Activated CD8-positive, alpha-beta memory T cell treated with anti-CD3 and anti-CD28 coated beads, Interleukin-2, amount 50 U/mL, for 1 hour (primary cell): ENCODE results near the gene RFC5.
"Not testable (repeated sequence)": the region's sequence is repeated elsewhere in the genome, so short reads cannot be mapped to it uniquely, and the experiment has no call there.

Experiments used
- DNase-seq: peaks from one replicate; pipeline ENCODE4 v3.0.0-alpha.2; 2020; ENCODE audit errors: extremely low read depth

The RFC5 gene

GRCh38 chr12:118015306-118015705 is 1.2 kb upstream of the RFC5 start:
- no peak for DNase-seq

DNA sequence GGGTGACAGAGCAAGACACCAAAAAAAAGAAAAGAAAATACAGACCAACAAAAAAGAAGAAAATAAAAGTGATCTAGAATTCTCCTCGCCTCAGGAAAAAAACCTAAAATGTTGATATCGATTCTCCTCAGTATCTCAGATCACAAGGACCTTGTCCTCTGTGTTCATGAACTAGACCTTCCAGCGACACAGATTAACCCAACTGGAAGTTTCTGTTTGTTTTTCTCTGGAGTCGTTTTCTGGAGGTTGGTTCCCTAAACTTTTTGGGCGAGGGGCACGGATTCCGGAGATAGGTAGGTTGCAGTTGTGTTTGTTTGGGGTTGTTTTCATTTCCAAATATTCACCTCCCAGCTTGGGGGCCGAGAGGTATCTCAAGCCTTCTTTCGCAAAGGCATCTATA is 559 bp upstream of the RFC5 start:
- no peak for DNase-seq

DNA sequence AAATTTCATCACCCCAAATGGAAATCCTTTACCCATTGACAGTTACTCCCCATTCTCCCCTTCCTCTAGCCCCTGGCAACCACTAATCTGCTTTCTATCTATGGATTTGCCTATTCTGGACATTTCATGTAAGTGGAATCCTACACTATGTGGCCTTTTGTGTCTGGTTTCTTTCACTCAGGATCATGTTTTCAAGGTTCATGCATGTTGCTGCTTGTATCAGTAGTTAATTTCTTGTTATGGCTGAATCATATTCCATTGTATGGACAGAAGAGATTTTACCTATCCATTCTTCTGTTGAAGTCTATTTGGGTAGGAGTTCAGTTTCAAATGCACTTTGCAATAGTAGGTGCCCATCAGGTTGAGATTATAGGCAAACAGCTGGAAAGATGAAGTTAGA is 1.4 kb downstream of the RFC5 start:
- DNase-seq = no peak

GRCh38 chr12:118020036-118020435 is 3.5 kb downstream of the RFC5 start:
- DNase-seq = no peak

GRCh38 chr12:118022097-118022727 is 5.7 kb downstream of the RFC5 start:
- not testable (repeated sequence) for DNase-seq

GRCh38 chr12:118022728-118023109 is 6.2 kb downstream of the RFC5 start:
- DNase-seq = no peak

GRCh38 chr12:118023301-118023860 is 6.9 kb downstream of the RFC5 start:
- DNase-seq = no peak

DNA sequence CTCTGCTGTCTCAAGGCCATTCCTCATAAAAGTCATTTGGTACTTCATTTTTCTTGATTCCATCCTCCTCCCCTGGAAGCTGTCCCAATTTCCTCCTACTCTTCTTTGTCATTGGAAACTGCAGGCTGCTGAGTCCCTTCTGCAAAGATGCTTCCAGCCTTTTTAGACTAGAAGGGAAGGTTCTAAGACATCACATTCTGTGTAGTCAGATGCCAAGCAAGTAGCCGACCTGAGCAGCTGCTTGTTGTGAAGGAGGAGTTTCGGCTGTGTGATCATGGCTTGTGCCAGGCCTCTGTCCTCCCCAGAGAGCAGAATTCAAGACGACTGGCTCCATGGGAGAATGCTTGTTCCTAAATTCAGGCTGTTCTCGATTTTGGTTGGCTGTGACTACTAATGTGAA is 8.7 kb downstream of the RFC5 start:
- DNase-seq = no peak

GRCh38 chr12:118029166-118029565 is 12.7 kb downstream of the RFC5 start:
- no peak for DNase-seq

GRCh38 chr12:118032188-118032587 is 15.7 kb downstream of the RFC5 start:
- DNase-seq = no peak

DNA sequence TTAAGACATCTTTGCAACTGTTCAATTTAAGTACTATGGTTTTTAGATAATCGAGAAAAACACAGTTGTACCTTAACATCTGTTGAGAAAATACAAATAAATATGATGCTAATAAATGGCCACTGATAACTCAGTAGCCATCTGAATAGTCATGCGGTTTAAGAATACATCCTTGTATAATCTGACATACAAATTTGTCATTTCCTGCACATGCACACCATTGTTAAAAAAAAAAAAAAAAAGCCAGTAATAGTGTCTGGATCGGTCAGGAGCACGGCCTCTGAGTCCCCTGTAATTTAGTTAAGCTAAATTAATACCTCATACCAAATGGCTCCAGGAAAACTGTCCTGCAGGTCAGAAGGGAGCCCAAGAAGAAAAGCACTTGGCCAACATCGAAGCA is 16.8 kb downstream of the RFC5 start:
- no peak for DNase-seq

DNA sequence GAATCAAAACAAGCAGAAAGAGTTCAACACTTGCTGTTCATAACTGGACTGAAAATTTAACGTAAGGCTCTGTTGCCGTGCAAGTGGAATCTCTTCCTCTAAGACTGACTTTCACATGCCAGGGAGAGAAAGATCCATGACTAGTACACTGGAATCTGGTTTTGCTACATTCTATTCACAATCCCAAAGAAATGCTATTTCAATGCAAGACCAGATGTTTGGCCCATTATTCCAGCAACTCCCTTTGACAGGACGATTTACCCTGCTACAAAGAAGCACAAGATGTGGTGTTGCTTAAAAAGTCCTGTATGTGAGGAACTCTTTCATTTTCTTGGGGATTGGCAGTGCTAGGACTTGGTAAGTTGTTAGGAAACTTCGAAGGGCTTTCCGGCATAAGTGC is 17.4 kb downstream of the RFC5 start:
- DNase-seq = no peak

DNA sequence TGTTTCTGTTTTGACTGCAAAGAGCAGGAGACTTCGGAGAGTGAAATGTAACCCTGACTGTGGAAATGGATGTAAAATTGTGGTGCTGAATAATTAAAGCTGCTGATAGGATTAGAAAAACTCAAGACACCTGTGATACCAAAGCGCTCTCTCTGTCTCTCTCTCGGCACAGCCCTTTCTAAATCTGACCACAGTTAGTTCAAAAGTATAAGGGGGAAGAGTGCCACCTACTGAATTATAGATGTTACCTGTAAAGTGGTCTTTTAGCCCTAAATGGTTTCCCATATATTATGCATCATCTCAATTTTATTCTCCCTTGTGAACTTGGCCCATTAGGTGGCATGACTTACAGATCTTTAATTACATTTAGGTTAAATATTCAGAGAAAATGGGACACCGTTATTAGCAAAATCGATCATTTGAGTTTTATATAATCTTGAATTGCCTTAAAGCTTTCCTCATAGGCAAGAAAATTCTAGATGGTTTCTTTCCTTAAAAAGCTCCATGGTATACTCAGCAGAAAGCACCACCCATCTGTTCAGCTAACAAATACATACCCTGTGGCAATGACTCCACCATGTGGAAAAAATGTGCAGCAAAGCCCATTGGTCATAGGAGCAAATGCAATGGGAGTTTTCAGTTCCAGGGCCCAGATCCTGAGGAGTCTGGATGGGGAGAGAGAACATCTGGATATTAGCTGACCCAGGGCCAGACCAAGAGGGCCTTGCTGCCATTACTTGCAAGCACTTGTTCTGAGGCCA is 18.1 kb downstream of the RFC5 start:
- no peak for DNase-seq

- no peak for DNase-seq
Measured at GRCh38 chr12:118035190-118036041, 18.9 kb downstream of the RFC5 start.

DNA sequence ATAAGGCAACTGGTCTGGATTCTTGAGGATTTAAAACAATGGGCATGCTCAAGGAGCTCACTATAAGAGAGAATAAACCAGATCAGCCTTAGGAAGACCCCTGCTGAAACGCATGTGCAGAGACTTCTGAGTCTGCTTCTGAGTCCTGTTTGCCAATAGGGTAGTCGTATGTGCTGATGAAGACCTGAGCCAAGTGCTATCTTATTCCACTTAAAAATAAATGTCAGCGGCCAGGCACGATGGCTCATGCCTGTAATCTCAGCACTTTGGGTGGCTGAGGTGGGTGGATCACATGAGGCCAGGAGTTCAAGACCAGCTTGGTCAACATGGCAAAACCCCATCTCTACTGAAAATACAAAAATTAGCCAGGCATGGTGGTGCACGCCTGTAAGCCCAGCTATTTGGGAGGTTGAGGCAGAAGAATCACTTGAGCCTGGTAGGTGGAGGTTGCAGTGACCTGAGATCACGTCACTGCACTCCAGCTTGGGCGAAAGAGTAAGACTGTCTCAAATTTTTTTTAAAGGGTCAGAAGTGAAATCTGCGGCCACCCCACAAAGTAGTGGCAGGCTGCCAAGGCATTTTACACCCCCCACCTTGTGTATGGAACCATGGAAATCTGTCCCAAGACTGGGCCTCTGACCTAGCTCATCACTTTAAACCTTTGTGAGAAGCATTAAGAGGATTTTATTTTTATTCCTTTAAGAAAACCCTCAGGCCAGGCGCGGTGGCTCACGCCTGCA is 20.3 kb downstream of the RFC5 start:
- DNase-seq = no peak

GRCh38 chr12:118038137-118038536 is 21.6 kb downstream of the RFC5 start:
- DNase-seq = no peak

- DNase-seq = no peak
Measured at GRCh38 chr12:118042091-118042490, 25.6 kb downstream of the RFC5 start.

DNA sequence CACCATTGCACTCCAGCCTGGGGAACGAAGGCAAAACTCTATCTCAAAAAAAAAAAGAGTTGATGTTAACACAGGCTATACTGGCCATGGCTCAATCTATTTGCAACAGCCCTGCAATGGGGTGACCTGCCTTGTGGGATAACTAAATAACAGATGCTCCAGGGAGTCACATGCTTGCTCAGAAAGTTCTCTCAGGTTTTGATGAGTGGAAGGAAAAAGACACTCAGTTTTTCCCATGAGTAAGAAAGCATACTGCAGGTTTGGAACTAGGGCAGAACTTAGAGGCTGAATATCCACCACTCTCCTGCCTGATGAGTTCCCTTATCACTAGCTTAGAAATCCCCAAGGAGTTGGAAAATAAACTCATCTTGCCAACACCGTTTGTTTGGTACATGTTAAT is 27.6 kb downstream of the RFC5 start:
- no peak for DNase-seq

GRCh38 chr12:118044577-118044976 is 28.1 kb downstream of the RFC5 start:
- no peak for DNase-seq

GRCh38 chr12:118046430-118046829 is 29.9 kb downstream of the RFC5 start:
- DNase-seq = no peak

DNA sequence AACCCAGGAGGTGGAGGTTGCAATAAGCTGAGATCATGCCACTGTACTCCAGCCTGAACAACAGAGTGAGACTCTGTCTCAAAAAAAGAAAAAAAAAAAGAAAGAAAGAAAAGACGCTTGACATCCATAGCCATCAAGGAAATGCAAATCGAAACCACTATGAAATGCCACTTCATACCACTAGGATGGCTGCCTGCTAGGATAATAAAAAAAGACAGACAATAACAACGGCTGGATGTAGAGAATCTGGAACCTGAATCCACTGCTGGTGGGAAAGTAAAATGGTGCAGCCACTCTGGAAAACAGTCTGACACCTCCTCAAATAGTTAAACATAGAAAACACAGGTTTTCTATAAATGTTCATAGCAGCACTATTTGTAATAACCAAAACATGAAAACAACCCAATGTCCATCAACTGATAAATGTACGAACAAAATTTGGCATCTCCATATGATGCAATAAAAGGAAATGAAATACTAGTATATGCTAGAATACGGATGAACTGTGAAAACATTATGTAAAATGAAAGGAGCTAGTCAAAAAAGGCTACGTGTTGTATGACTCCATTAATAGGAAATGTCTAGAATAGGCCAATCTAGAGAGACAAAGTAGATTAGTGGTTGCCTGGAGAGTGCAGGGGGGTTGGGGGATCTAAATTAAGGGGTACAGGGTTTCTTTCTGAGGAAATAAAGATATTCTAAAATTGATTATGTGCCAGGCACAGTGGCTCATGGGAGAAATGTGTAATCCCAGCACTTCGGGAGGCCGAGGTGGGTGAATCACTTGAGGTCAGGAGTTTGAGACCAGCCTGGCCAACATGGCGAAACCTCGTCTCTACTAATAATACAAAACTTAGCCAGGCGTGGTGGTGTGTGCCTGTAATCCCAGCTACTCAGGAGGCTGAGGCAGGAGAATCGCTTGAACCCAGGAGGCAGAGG is 34.7 kb downstream of the RFC5 start:
- no peak for DNase-seq
